Measurements from ENCODE around the gene FAT1.

DNA sequence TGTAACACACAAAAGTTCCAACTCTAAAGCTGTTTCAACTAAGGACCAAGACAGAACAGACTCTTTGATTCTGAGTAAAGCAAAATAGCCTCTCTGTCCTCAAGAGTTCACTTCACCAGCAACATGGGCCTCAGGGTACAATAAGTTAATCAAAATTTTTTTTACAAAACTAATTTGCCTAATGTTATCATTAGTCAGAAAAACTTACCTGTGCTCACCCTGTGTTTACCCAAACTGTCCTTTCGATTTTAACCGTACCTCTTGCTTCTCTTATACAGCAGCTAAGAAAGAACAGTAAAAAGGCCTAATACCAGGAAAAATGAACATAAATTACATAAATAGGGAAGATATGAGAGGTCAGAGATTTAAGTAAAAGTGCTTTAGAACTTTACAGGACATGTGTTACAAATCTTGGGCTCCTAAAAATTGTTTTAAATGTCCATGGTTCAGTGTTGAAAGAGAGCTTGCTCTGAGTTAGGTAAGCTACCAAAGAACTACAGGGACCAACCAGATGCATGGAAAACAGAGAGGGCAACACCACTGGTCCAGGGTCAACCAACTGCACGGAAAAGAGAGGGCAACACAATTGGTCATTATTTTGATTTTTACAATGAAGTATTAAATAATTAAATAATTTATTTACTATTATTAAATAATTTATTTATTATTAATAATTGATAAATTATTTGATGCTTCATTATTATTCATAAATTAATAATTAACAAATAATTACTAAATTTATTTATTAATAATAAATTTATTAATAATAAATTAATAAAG lies 73.1 kb downstream of the FAT1 start:
- TF ChIP-seq POLR2A (IDR thresholded peaks at IDR 0.05; ENCODE audit: low read depth, low read length) (no peak), TAF1 (IDR thresholded peaks at IDR 0.05; ENCODE audit: borderline replicate concordance, low read depth, low read length) (no peak), POLR2AphosphoS5 (IDR thresholded peaks at IDR 0.05; ENCODE audit: low read depth, low read length) (no peak)
